ENCODE data around the gene UCK1.
"Not testable (repeated sequence)": the region's sequence is repeated elsewhere in the genome, so short reads cannot be mapped to it uniquely, and the experiment has no call there.

UCK1 gene

GRCh38 chr9:131516930-131517329 is 14.1 kb downstream of the UCK1 start:
- Histone ChIP-seq H3K9me3 (ENCODE audit: insufficient read depth, low read length) (no peaks in the 10 kb centered on the region), H3K9ac (ENCODE audit: low read length) (no peak overlapping the region), H3K79me2 (ENCODE audit: insufficient read depth, low read length) (no peaks in the 10 kb centered on the region), H3K9me2 (replicated peaks; ENCODE audit: insufficient read depth, low read length) (no peaks in the 10 kb centered on the region), H3K27me3 (ENCODE audit: low read length) (no peaks in the 10 kb centered on the region), H2AFZ (ENCODE audit: low read depth, low read length, severe bottlenecking) (no peak overlapping the region), H3K27ac (ENCODE audit: low read depth, low read length) (no peak overlapping the region), H3K4me3 (ENCODE audit: insufficient read depth, low read length, poor library complexity, severe bottlenecking) (no peak overlapping the region), H3F3A (ENCODE audit: insufficient read depth) (0 out of 2 replicates have a peak, but pooled peaks cover 6% of the 10 kb centered on the region), H3K36me3 (ENCODE audit: low read length) (peaks cover 6% of the 10 kb centered on the region), H3K4me2 (ENCODE audit: low read depth, low read length, poor library complexity, severe bottlenecking) (no peak overlapping the region), H4K20me1 (ENCODE audit: low read depth, low read length) (no peaks in the 10 kb centered on the region)
- no peak for TF ChIP-seq EZH2phosphoT487 (conservative IDR thresholded peaks at IDR 0.05; ENCODE audit: low read length)
- TF ChIP-seq CTCF (IDR thresholded peaks at IDR 0.05; ENCODE audit: insufficient read depth, low read length, poor library complexity, severe bottlenecking) = no peak

GRCh38 chr9:131516100-131516499 is 15.0 kb downstream of the UCK1 start:
- H2AFZ ChIP-seq (ENCODE audit: low read depth, low read length, severe bottlenecking) = no peak overlapping the region
- H3K36me3 ChIP-seq (ENCODE audit: low read length) = peaks cover 6% of the 10 kb centered on the region
- TF ChIP-seq CTCF (IDR thresholded peaks at IDR 0.05; ENCODE audit: insufficient read depth, low read length, poor library complexity, severe bottlenecking) (no peak), EZH2phosphoT487 (conservative IDR thresholded peaks at IDR 0.05; ENCODE audit: low read length) (no peak)
- no peak overlapping the region for H3K4me3 ChIP-seq (ENCODE audit: insufficient read depth, low read length, poor library complexity, severe bottlenecking)
- no peaks in the 10 kb centered on the region for H4K20me1 ChIP-seq (ENCODE audit: low read depth, low read length)
- H3K79me2 ChIP-seq (ENCODE audit: insufficient read depth, low read length) = no peaks in the 10 kb centered on the region
- H3K9me2 ChIP-seq (replicated peaks; ENCODE audit: insufficient read depth, low read length) = no peaks in the 10 kb centered on the region
- no peaks in the 10 kb centered on the region for H3K9me3 ChIP-seq (ENCODE audit: insufficient read depth, low read length)
- no peak overlapping the region for H3K9ac ChIP-seq (ENCODE audit: low read length)
- H3K27me3 ChIP-seq (ENCODE audit: low read length) = no peaks in the 10 kb centered on the region
- H3K27ac ChIP-seq (ENCODE audit: low read depth, low read length) = no peak overlapping the region
- 0 out of 2 replicates have a peak, but pooled peaks cover 6% of the 10 kb centered on the region for H3F3A ChIP-seq (ENCODE audit: insufficient read depth)
- no peak overlapping the region for H3K4me2 ChIP-seq (ENCODE audit: low read depth, low read length, poor library complexity, severe bottlenecking)

- H3K9me3 ChIP-seq (ENCODE audit: insufficient read depth, low read length); H3K79me2 ChIP-seq (ENCODE audit: insufficient read depth, low read length); H3F3A ChIP-seq (ENCODE audit: insufficient read depth); H3K4me3 ChIP-seq (ENCODE audit: insufficient read depth, low read length, poor library complexity, severe bottlenecking); H3K36me3 ChIP-seq (ENCODE audit: low read length); H3K9me2 ChIP-seq (replicated peaks; ENCODE audit: insufficient read depth, low read length); H3K4me2 ChIP-seq (ENCODE audit: low read depth, low read length, poor library complexity, severe bottlenecking); H2AFZ ChIP-seq (ENCODE audit: low read depth, low read length, severe bottlenecking); H3K27me3 ChIP-seq (ENCODE audit: low read length); H3K9ac ChIP-seq (ENCODE audit: low read length); H4K20me1 ChIP-seq (ENCODE audit: low read depth, low read length): not testable (repeated sequence)
- peak overlapping the region; percentile 29; the same call in 1 of the 2 replicates for H3K27ac ChIP-seq (ENCODE audit: low read depth, low read length)
Measured at GRCh38 chr9:131515559-131516031, 15.5 kb downstream of the UCK1 start.

GRCh38 chr9:131513177-131513576 is 17.9 kb downstream of the UCK1 start:
- Histone ChIP-seq H3K4me2 (ENCODE audit: low read depth, low read length, poor library complexity, severe bottlenecking) (no peak overlapping the region), H3K9ac (ENCODE audit: low read length) (no peak overlapping the region), H3K36me3 (ENCODE audit: low read length) (peaks cover 6% of the 10 kb centered on the region), H3F3A (ENCODE audit: insufficient read depth) (0 out of 2 replicates have a peak, but pooled peaks cover 6% of the 10 kb centered on the region), H4K20me1 (ENCODE audit: low read depth, low read length) (no peaks in the 10 kb centered on the region), H3K9me3 (ENCODE audit: insufficient read depth, low read length) (no peaks in the 10 kb centered on the region), H3K79me2 (ENCODE audit: insufficient read depth, low read length) (no peaks in the 10 kb centered on the region), H3K27me3 (ENCODE audit: low read length) (no peaks in the 10 kb centered on the region), H3K9me2 (replicated peaks; ENCODE audit: insufficient read depth, low read length) (no peaks in the 10 kb centered on the region), H3K4me3 (ENCODE audit: insufficient read depth, low read length, poor library complexity, severe bottlenecking) (no peak overlapping the region), H3K27ac (ENCODE audit: low read depth, low read length) (no peak overlapping the region), H2AFZ (ENCODE audit: low read depth, low read length, severe bottlenecking) (no peak overlapping the region)
- TF ChIP-seq CTCF (IDR thresholded peaks at IDR 0.05; ENCODE audit: insufficient read depth, low read length, poor library complexity, severe bottlenecking) = no peak
- TF ChIP-seq EZH2phosphoT487 (conservative IDR thresholded peaks at IDR 0.05; ENCODE audit: low read length) = no peak
